ENCODE data around the gene MPO. TPM values are rescaled to one million over a fixed set of nuclear protein-coding genes. Genes with fewer than 3 reads are reported as not detected.

MPO gene
- total and polyA plus RNA-seq, 2 donors (not counting 3 experiments of a cell fraction or from before 2014, with no cell fraction given) = not detected

DNA sequence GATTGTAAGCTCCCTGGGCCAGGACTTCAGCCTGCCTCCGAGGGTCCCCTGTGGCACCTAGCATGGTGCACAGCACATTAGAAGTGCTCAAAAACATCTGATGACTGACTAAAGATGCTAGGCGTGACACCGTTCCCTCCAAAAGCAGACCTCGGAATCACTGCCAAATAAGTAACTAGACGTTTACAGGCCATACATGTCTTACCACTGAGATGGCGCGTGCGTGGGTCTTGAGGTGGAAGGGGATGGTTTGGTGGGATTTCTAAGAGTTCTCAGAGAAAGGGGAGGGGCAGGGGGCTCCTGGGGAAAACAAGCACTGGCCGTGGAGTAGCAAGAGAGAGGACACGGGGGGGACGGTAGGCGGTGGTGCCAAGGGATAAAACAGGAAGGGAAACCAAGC, 12.4 kb downstream of the MPO start:
- H3K27me3 ChIP-seq (ENCODE audit: control insufficient read depth in 2 of 2, insufficient read depth in 2 of 2, low read length in 2 of 2) = peaks cover 0 to 2% of the 10 kb centered on the region in 2 experiments
- POLR2A ChIA-PET = no interaction called here
- dilution Hi-C loops (cut with MboI; ENCODE audit: extremely low pct_ligation_motif_present, low sequenced_read_pairs) = no loop called here

DNA sequence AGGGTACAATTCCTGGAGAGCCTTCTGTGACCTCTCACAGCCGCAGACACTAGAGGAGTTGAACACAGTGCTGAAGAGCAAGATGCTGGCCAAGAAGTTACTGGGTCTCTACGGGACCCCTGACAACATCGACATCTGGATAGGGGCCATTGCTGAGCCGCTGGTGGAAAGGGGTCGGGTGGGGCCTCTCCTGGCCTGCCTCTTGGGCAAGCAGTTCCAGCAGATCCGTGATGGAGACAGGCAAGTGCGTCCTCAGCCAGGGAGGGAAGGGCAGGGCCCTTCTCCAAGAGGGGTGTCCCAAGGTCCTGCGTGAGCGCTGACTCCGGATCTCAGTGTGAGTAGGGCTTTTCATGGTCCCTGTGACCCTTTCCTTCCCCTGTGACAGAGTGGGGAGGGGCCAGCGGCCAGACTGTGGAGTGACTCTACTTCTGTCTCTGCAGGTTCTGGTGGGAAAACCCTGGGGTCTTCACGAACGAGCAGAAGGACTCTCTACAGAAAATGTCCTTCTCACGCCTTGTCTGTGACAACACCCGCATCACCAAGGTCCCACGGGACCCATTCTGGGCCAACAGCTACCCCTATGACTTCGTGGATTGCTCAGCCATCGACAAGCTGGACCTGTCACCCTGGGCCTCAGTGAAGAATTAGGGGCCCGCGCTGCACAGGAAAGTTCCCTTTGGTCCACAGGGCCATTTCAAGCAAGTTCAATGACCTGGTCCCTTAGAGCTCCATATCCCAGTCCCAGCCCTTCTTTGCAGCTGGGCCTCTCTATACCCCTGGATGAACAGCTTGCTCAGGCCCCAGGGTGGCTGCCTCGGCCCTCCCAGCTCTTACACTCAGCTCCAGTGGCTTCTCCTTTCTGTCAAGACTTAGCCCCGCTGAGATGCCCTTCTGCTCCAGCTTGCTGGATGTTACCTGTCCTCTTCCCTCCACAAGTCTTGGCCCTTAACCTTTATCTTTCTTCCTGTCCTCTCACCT, 13.1 kb downstream of the MPO start:
- Histone ChIP-seq H3K9me3 (replicated peaks; ENCODE audit: control insufficient read depth, insufficient read depth, low read length) (no peaks in the 10 kb centered on the region), H3K36me3 (ENCODE audit: control insufficient read depth in 2 of 2, extremely low read depth in 1 of 2, insufficient read depth in 2 of 2, low read length in 2 of 2) (no peaks in the 10 kb centered on the region), H3K4me3 (replicated peaks in 1 of 3; ENCODE audit: insufficient read depth in 1 of 3, low read depth in 1 of 3, low read length in 3 of 3) (no peak overlapping the region), H3K27me3 (ENCODE audit: control insufficient read depth in 2 of 2, insufficient read depth in 2 of 2, low read length in 2 of 2) (peaks cover 2% of the 10 kb centered on the region in 2 experiments), H3K9me1 (replicated peaks; ENCODE audit: control insufficient read depth, extremely low read depth, insufficient read depth, low read length) (no peaks in the 10 kb centered on the region), H3K27ac (ENCODE audit: insufficient read depth, low read depth, low read length) (no peak overlapping the region), H3K79me2 (ENCODE audit: control insufficient read depth, insufficient read depth, low read length) (no peaks in the 10 kb centered on the region), H3K4me2 (ENCODE audit: insufficient read depth, low read length) (no peak overlapping the region), H2AFZ (ENCODE audit: low read depth, low read length) (no peak overlapping the region), H3K9ac (replicated peaks; ENCODE audit: extremely low read depth, insufficient read depth, low read length) (no peak overlapping the region), H3K4me1 (ENCODE audit: control insufficient read depth, extremely low read depth, insufficient read depth, low read length) (no peaks in the 10 kb centered on the region), H4K20me1 (replicated peaks; ENCODE audit: control insufficient read depth, extremely low read depth, insufficient read depth, low read length) (no peaks in the 10 kb centered on the region)
- no TSS peak for BruUV-seq (replicated peaks)
- no peak for DNase-seq (ENCODE audit: low read depth, low spot score)
- intact Hi-C loops (cut with micrococcal nuclease) (no loop called here), dilution Hi-C loops (cut with MboI; ENCODE audit: extremely low pct_ligation_motif_present, low sequenced_read_pairs) (no loop called here)
- TF ChIP-seq EZH2 (IDR thresholded peaks at IDR 0.05; ENCODE audit: borderline replicate concordance, low read depth, low read length, severe bottlenecking) (no peak), GATA2 (IDR thresholded peaks at IDR 0.05; ENCODE audit: insufficient read depth, insufficient read length, low read depth, low read length) (no peak), POLR2AphosphoS5 (IDR thresholded peaks at IDR 0.05; ENCODE audit: insufficient read depth, low read depth, low read length) (no peak), CTCF (IDR thresholded peaks at IDR 0.05; ENCODE audit: extremely low read depth in 1 of 2, insufficient read depth in 1 of 2, low read depth in 1 of 2, low read length in 2 of 2) (no peak), MYC (IDR thresholded peaks at IDR 0.05; ENCODE audit: low read depth, low read length) (no peak), FOS (IDR thresholded peaks at IDR 0.05; ENCODE audit: borderline replicate concordance, insufficient read depth, low read length) (no peak), JUN (IDR thresholded peaks at IDR 0.05; ENCODE audit: borderline replicate concordance, insufficient read depth, insufficient read length, low read depth) (no peak), POLR2A (IDR thresholded peaks at IDR 0.05; ENCODE audit: low read depth, low read length) (no peak)
- TF ChIP-seq, protein P1, sequence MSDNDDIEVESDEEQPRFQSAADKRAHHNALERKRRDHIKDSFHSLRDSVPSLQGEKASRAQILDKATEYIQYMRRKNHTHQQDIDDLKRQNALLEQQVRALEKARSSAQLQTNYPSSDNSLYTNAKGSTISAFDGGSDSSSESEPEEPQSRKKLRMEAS (IDR thresholded peaks at IDR 0.05; ENCODE audit: insufficient read depth, insufficient read length) = no peak
- ChIA-PET CTCF (interaction anchor here (1.0 kb wide), 1 partner anchor 41 kb away, joined by 3 read pairs; no protein-coding TSS in a partner anchor), POLR2A (no interaction called here)
- no peak for FAIRE-seq

More for the DNA sequence above, 12.4 kb downstream of the MPO start:
- H4K20me1 ChIP-seq (replicated peaks; ENCODE audit: control insufficient read depth, extremely low read depth, insufficient read depth, low read length) = no peaks in the 10 kb centered on the region
- no peaks in the 10 kb centered on the region for H3K9me1 ChIP-seq (replicated peaks; ENCODE audit: control insufficient read depth, extremely low read depth, insufficient read depth, low read length)
- H3K9me3 ChIP-seq (replicated peaks; ENCODE audit: control insufficient read depth, insufficient read depth, low read length) = no peaks in the 10 kb centered on the region
- no peak overlapping the region for H3K27ac ChIP-seq (ENCODE audit: insufficient read depth, low read depth, low read length)
- H3K79me2 ChIP-seq (ENCODE audit: control insufficient read depth, insufficient read depth, low read length) = no peaks in the 10 kb centered on the region
- no peak overlapping the region for H2AFZ ChIP-seq (ENCODE audit: low read depth, low read length)
- FAIRE-seq = no peak
- CTCF ChIA-PET = interaction anchor here (1.0 kb wide), 1 partner anchor 40 kb away, joined by 3 read pairs; no protein-coding TSS in a partner anchor
- H3K9ac ChIP-seq (replicated peaks; ENCODE audit: extremely low read depth, insufficient read depth, low read length) = no peak overlapping the region
- no peak for DNase-seq (ENCODE audit: low read depth, low spot score)
- intact Hi-C loops (cut with micrococcal nuclease) = no loop called here
- BruUV-seq (replicated peaks) = no TSS peak
- H3K4me2 ChIP-seq (ENCODE audit: insufficient read depth, low read length) = no peak overlapping the region
- no peaks in the 10 kb centered on the region for H3K36me3 ChIP-seq (ENCODE audit: control insufficient read depth in 2 of 2, extremely low read depth in 1 of 2, insufficient read depth in 2 of 2, low read length in 2 of 2)
- no peak for TF ChIP-seq JUN (IDR thresholded peaks at IDR 0.05; ENCODE audit: borderline replicate concordance, insufficient read depth, insufficient read length, low read depth)
- no peak overlapping the region for H3K4me3 ChIP-seq (replicated peaks in 1 of 3; ENCODE audit: insufficient read depth in 1 of 3, low read depth in 1 of 3, low read length in 3 of 3)
- H3K4me1 ChIP-seq (ENCODE audit: control insufficient read depth, extremely low read depth, insufficient read depth, low read length) = no peaks in the 10 kb centered on the region

Measured in endothelial cell of umbilical vein (primary cell).